Testis (tissue), 2 donors: ENCODE results near the gene CPSF4L.

Experiments
- CTCF ChIP-seq, 3 experiments: fragments of 450-650 bp in 2 of 3; fragments of 200-600 bp in 1 of 3; sonication (generic) in 1 of 3; IDR thresholded peaks; one replicate each; pipeline ENCODE4 v1.5.1; 2016 to 2019; ENCODE audit warnings: antibody characterized with exemption in 3 of 3, mild to moderate bottlenecking in 2 of 3, moderate library complexity in 1 of 3
- POLR2A ChIP-seq: fragments of 450-650 bp; IDR thresholded peaks from one replicate; pipeline ENCODE4 v1.6.1; 2017; ENCODE audit warnings: antibody characterized with exemption, mild to moderate bottlenecking, moderate library complexity

DNA sequence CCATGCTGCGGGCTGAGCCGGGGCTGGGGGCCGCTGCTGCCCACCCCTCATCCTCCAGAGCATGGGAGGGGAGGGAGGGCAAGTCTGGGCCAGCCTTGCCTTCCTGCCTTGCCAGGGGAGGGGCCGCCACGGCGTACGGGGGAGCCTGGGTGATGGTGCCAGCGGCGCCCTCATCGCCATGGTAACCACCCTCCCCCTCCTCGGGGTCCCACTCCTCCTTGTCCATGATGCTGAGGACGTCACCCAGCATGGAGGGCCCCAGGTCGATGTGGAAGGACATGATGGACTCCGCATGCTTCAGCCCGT lies 23.9 kb upstream of the CPSF4L start:
- TF ChIP-seq CTCF (IDR thresholded peaks at IDR 0.05) (no peak), POLR2A (no peak)
